ENCODE data around the gene NLRP6.

NLRP6 gene

GRCh38 chr11:329886-330253 is 51.7 kb downstream of the NLRP6 start:
- Histone ChIP-seq H3K79me2 (ENCODE audit: insufficient read depth, low read depth) (no peaks in the 10 kb centered on the region), H3K27me3 (ENCODE audit: insufficient read depth, low read depth) (peaks cover 69% of the 10 kb centered on the region), H3K4me3 (IDR thresholded peaks at IDR 0.05; ENCODE audit: insufficient read depth, low read depth, low read length) (no peak overlapping the region), H3K36me3 (ENCODE audit: insufficient read depth) (no peaks in the 10 kb centered on the region), H3K4me2 (no peak overlapping the region), H3K27ac (no peak overlapping the region), H4K20me1 (ENCODE audit: insufficient read depth) (no peaks in the 10 kb centered on the region), H3K9ac (no peak overlapping the region), H2AFZ (ENCODE audit: low read depth) (no peak overlapping the region), H3K4me1 (ENCODE audit: low read depth, poor library complexity, severe bottlenecking) (peaks cover 38% of the 10 kb centered on the region)
- TF ChIP-seq, protein P1, sequence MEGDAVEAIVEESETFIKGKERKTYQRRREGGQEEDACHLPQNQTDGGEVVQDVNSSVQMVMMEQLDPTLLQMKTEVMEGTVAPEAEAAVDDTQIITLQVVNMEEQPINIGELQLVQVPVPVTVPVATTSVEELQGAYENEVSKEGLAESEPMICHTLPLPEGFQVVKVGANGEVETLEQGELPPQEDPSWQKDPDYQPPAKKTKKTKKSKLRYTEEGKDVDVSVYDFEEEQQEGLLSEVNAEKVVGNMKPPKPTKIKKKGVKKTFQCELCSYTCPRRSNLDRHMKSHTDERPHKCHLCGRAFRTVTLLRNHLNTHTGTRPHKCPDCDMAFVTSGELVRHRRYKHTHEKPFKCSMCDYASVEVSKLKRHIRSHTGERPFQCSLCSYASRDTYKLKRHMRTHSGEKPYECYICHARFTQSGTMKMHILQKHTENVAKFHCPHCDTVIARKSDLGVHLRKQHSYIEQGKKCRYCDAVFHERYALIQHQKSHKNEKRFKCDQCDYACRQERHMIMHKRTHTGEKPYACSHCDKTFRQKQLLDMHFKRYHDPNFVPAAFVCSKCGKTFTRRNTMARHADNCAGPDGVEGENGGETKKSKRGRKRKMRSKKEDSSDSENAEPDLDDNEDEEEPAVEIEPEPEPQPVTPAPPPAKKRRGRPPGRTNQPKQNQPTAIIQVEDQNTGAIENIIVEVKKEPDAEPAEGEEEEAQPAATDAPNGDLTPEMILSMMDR (conservative IDR thresholded peaks at IDR 0.05; ENCODE audit: low read depth, low read length), result no peak

GRCh38 chr11:330307-330693 is 52.1 kb downstream of the NLRP6 start:
- peaks cover 72% of the 10 kb centered on the region for H3K27me3 ChIP-seq (ENCODE audit: insufficient read depth, low read depth)
- H3K4me2 ChIP-seq, result no peak overlapping the region
- H3K4me3 ChIP-seq (IDR thresholded peaks at IDR 0.05; ENCODE audit: insufficient read depth, low read depth, low read length), result no peak overlapping the region
- TF ChIP-seq, protein P1 (conservative IDR thresholded peaks at IDR 0.05; ENCODE audit: low read depth, low read length), result no peak
- peaks cover 38% of the 10 kb centered on the region for H3K4me1 ChIP-seq (ENCODE audit: low read depth, poor library complexity, severe bottlenecking)
- H2AFZ ChIP-seq (ENCODE audit: low read depth), result no peak overlapping the region
- H3K27ac ChIP-seq, result no peak overlapping the region
- H4K20me1 ChIP-seq (ENCODE audit: insufficient read depth), result no peaks in the 10 kb centered on the region
- no peak overlapping the region for H3K9ac ChIP-seq
- no peaks in the 10 kb centered on the region for H3K36me3 ChIP-seq (ENCODE audit: insufficient read depth)
- no peaks in the 10 kb centered on the region for H3K79me2 ChIP-seq (ENCODE audit: insufficient read depth, low read depth)

GRCh38 chr11:330694-331357 is 52.6 kb downstream of the NLRP6 start:
- Histone ChIP-seq H3K9ac (no peak overlapping the region), H3K4me2 (peak overlapping the region; percentile 52), H3K4me3 (IDR thresholded peaks at IDR 0.05; ENCODE audit: insufficient read depth, low read depth, low read length) (no peak overlapping the region), H3K27ac (no peak overlapping the region), H3K79me2 (ENCODE audit: insufficient read depth, low read depth) (no peaks in the 10 kb centered on the region), H3K36me3 (ENCODE audit: insufficient read depth) (no peaks in the 10 kb centered on the region), H2AFZ (ENCODE audit: low read depth) (no peak overlapping the region), H3K27me3 (ENCODE audit: insufficient read depth, low read depth) (peaks cover 74% of the 10 kb centered on the region), H3K4me1 (ENCODE audit: low read depth, poor library complexity, severe bottlenecking) (peaks cover 38% of the 10 kb centered on the region), H4K20me1 (ENCODE audit: insufficient read depth) (no peaks in the 10 kb centered on the region)
- TF ChIP-seq, protein P1 (conservative IDR thresholded peaks at IDR 0.05; ENCODE audit: low read depth, low read length), result no peak

DNA sequence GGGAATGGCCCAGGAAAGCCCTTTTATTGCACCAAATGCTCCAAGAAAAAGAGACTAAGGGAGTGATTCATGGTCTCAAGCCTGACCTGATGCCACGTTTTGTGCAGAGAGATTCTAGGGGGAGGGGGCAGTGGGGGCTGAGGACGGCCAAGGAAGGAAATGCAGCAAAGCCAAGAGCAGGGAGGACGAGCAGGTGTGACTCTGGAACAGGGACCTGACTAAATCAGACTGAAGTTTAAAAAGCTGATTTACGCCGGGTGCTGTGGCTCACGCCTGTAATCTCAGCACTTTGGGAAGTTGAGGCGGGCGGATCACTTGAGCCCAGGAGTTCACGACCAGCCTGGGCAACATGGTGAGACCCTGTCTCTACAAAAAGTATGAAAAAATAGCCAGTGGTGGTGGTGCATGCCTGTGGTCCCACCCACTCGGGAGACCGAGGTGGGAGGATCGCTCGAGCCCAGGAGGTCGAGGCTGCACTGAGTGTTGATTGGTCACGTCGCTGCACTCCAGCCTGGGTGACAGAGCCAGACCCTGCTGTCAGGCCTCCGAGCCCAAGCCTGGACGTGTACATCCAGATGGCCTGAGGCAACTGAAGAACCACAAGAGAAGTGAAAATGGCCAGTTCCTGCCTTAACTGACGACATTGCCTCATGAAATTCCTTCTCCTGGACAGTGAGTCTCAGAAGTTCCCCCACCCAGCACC is 53.3 kb downstream of the NLRP6 start:
- Histone ChIP-seq H3K9ac (no peak overlapping the region), H3K27me3 (ENCODE audit: insufficient read depth, low read depth) (peaks cover 79% of the 10 kb centered on the region), H4K20me1 (ENCODE audit: insufficient read depth) (no peaks in the 10 kb centered on the region), H3K36me3 (ENCODE audit: insufficient read depth) (no peaks in the 10 kb centered on the region), H3K27ac (no peak overlapping the region), H3K4me2 (peak overlapping the region; percentile 52), H2AFZ (ENCODE audit: low read depth) (no peak overlapping the region), H3K4me1 (ENCODE audit: low read depth, poor library complexity, severe bottlenecking) (peaks cover 38% of the 10 kb centered on the region), H3K4me3 (IDR thresholded peaks at IDR 0.05; ENCODE audit: insufficient read depth, low read depth, low read length) (no peak overlapping the region), H3K79me2 (ENCODE audit: insufficient read depth, low read depth) (no peaks in the 10 kb centered on the region)
- TF ChIP-seq, protein P1 (conservative IDR thresholded peaks at IDR 0.05; ENCODE audit: low read depth, low read length), result no peak
